ENCODE results near the gene LSS. TPM values are rescaled to one million over a fixed set of nuclear protein-coding genes. Genes with fewer than 3 reads are reported as not detected.

LSS gene
- total and polyA plus RNA-seq, 8 donors: 15.3 to 246 (median 36.1) TPM

DNA sequence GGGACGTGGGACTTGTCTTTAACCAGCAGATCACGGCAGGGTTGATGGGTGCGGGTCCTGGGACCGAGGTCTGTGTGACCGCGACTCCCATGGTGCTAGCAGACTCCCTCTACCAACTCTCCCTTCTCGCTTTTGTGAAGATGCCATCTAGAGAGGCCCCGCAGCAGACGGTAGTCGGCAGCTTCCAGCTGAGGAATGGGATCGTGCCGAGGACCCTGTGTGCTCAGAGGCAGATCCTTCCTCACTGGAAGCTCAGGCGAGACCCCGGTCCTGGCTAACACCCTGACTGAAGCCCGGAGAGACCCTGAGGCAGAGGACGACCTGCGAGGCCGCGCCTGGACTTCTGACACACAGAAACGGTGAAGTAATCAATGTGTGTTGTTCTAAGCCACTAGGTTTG is 31.8 kb downstream of the LSS start:
- Histone ChIP-seq H3K27me3 (no peaks in the 10 kb centered on the region), H3K4me3 (no peak overlapping the region), H3K27ac (no peak overlapping the region), H3K4me1 (no peaks in the 10 kb centered on the region), H3K9me3 (no peaks in the 10 kb centered on the region), H3K36me3 (peaks cover 45 to 93% (median 84%) of the 10 kb centered on the region in 4 donors)
- DNase-seq: peak in 1 of 2 donors; percentile 17
- WGBS, 5 donors: 86 to 91% (median 88%) methylated on average over 20 of the region's 20 CpGs
- no peak for TF ChIP-seq POLR2AphosphoS5 (IDR thresholded peaks at IDR 0.05)
- no peak for TF ChIP-seq CTCF (IDR thresholded peaks at IDR 0.05)
- TF ChIP-seq POLR2A (IDR thresholded peaks at IDR 0.05): no peak
- no peak for TF ChIP-seq EP300 (IDR thresholded peaks at IDR 0.05)
- intact Hi-C loops (cut with DNase I; ENCODE audit: low total_unique reads): no loop called here

DNA sequence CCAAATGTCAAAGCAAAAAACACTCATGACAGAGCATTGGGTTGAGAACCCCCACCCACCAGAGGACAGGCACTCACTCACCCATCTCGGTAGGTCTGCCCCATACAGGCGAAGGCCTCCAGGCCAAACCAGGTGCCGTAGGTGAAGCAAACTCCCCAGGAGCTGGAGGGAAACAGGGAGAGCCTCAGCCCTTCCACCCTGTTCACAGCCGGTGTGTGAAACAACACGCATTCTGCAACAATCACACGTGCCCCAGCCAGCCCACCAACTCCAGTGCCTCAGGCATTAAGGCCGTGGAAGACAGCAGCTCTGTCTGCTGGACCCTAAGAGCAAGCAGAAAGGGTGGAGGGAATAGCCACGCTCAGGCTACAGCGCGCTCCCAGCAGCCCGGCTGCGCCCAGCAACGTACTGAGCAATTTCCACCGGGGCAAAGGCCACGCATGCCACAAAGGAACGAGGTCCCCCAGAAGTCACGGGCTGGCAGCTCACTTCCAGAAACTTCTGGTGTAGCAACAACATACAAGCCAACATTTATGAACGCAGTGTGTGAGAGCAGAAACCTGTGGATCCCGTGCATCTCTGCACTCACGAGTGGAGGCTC is 32.9 kb downstream of the LSS start:
- Histone ChIP-seq H3K4me3 (no peak overlapping the region), H3K9me3 (no peaks in the 10 kb centered on the region), H3K27me3 (no peaks in the 10 kb centered on the region), H3K27ac (no peak overlapping the region), H3K4me1 (no peaks in the 10 kb centered on the region), H3K36me3 (peaks cover 50 to 96% (median 92%) of the 10 kb centered on the region in 4 donors)
- intact Hi-C loops (cut with DNase I; ENCODE audit: low total_unique reads): no loop called here
- peak in 1 of 2 donors; percentile 13 for DNase-seq
- 87 to 94% (median 92%) methylated on average over 18 to 20 of the region's 20 CpGs for WGBS, 5 donors
- no peak for TF ChIP-seq EP300 (IDR thresholded peaks at IDR 0.05)
- no peak for TF ChIP-seq POLR2A (IDR thresholded peaks at IDR 0.05)
- no peak for TF ChIP-seq CTCF (IDR thresholded peaks at IDR 0.05)
- TF ChIP-seq POLR2AphosphoS5 (IDR thresholded peaks at IDR 0.05): no peak

- Histone ChIP-seq H3K9me3 (no peaks in the 10 kb centered on the region), H3K36me3 (peaks cover 54 to 96% (median 88%) of the 10 kb centered on the region in 4 donors), H3K27me3 (no peaks in the 10 kb centered on the region), H3K4me3 (no peak overlapping the region), H3K4me1 (peaks cover 0 to 4% (median 0%) of the 10 kb centered on the region in 4 donors), H3K27ac (no peak overlapping the region)
- TF ChIP-seq CTCF (IDR thresholded peaks at IDR 0.05): no peak
- no peak for TF ChIP-seq POLR2A (IDR thresholded peaks at IDR 0.05)
- intact Hi-C loops (cut with DNase I; ENCODE audit: low total_unique reads): no loop called here
- peak in 1 of 2 donors; percentile 17 for DNase-seq
- WGBS, 5 donors: 94 to 97% (median 94%) methylated on average over 28 to 34 of the region's 34 CpGs
These were observed 33.9 kb downstream of the LSS start for GRCh38 chr21:46194374-46195334.

DNA sequence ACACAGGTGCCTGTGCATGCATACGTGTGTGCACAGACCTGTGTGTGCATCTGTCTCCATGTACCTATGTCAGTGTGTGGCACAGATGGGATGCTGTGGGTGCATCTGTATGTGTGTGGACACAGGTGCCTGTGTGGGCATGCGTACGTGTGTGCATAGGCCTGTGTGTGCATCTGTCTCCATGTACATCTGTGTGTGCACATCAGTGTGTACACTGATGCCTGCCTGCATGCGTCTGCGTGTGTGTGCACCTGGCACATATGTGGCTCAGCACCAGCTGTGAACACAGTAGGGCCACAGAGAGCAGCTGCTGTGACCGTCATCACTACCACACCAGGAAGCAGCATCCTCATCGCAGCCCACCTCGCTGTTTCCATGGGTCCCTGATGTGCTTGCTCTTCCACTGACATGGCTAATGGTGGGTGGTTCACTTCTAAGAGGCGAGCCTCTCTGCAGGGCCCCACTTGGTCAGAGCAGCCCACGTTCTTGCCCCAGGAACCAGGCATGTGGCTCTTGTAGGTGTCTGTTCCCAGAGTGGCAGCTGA is 34.7 kb downstream of the LSS start:
- WGBS, 5 donors: 91 to 96% (median 95%) methylated on average over 7 to 10 of the region's 10 CpGs
- Histone ChIP-seq H3K27ac (no peak overlapping the region), H3K4me3 (no peak overlapping the region), H3K9me3 (no peaks in the 10 kb centered on the region), H3K4me1 (peaks cover 0 to 12% (median 2%) of the 10 kb centered on the region in 4 donors), H3K36me3 (peaks cover 54 to 95% (median 85%) of the 10 kb centered on the region in 4 donors), H3K27me3 (no peaks in the 10 kb centered on the region)
- intact Hi-C loops (cut with DNase I; ENCODE audit: low total_unique reads): no loop called here
- peak in 1 of 2 donors; percentile 7 for DNase-seq
- TF ChIP-seq POLR2A (IDR thresholded peaks at IDR 0.05): no peak
- no peak for TF ChIP-seq EP300 (IDR thresholded peaks at IDR 0.05)
- TF ChIP-seq POLR2AphosphoS5 (IDR thresholded peaks at IDR 0.05): no peak
- no peak for TF ChIP-seq CTCF (IDR thresholded peaks at IDR 0.05)

Measured in stomach (tissue), 9 donors.